AG09319 (cell line): Measurements from ENCODE around the gene APOBEC3C.

Source experiments
- DNase-seq: peaks from one replicate; pipeline ENCODE4 v3.0.0-alpha.2; 2010; ENCODE audit warnings: low read depth; ENCODE audit errors: extremely low read depth
- CTCF ChIP-seq: IDR thresholded peaks from 2 replicates; pipeline ENCODE4 v1.5.1; 2011; ENCODE audit warnings: low read depth, mild to moderate bottlenecking, inconsistent platforms, low read length, moderate library complexity

APOBEC3C gene

GRCh38 chr22:38967451-38968450 lies 46.3 kb upstream of the APOBEC3C start:
- no peak for DNase-seq
- TF ChIP-seq CTCF: no peak

DNA sequence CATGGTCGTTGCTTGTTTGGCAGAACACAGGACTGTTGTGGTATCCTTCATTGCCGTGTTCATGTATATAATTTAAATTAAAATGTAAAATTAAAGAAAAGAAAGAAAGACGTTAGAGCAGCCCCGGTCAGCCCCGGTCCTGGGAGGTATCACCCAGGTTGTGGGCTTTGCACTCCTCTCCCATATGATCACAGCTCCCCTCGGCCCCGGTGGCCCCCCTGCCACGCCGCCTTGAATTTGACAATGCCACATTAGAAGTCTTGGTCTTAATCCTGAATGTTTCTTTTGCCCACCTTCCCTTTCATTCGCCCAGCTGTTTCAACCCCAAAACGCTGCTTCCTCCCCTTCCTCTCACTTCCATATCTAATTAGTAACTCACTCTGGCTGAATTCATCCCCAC lies 45.3 kb upstream of the APOBEC3C start:
- DNase-seq: no peak
- no peak for TF ChIP-seq CTCF

DNA sequence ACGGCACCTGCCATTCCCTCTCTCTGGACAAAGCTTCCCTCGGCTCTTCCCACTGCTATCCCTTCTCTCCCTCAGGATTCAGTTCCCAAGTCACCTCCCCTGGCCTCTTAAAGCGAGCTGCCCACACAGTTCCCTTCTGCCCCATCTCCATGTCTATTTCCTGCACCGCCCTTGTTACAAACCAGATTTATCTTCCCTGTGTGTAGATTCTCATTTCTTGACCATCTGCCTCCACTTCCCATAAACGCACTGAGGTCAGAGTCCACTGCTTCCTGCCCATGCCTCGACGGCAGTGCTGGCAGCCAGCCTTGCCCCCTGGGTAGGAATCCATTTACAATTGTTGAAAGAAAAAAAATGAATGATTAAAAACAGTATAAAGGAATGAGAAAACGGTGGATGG lies 43.5 kb upstream of the APOBEC3C start:
- no peak for DNase-seq

GRCh38 chr22:38971202-38971601 lies 42.9 kb upstream of the APOBEC3C start:
- TF ChIP-seq CTCF: no peak
- DNase-seq: no peak

More for the DNA sequence above, 43.5 kb upstream of the APOBEC3C start:
- no peak for TF ChIP-seq CTCF

- no peak for DNase-seq
- TF ChIP-seq CTCF: no peak
These were observed 42.3 kb upstream of the APOBEC3C start for GRCh38 chr22:38971791-38972190.

- TF ChIP-seq CTCF: no peak
- no peak for DNase-seq
These were observed 41.5 kb upstream of the APOBEC3C start for GRCh38 chr22:38972558-38972957.
